ENCODE results near the gene TMEM221. TPM values are rescaled to one million over a fixed set of nuclear protein-coding genes. Genes with fewer than 3 reads are reported as not detected.

Gene TMEM221
- total RNA-seq, 1 donor from 2014 or later = 4.5 TPM

- TF ChIP-seq CTCF (IDR thresholded peaks at IDR 0.05; ENCODE audit: unreplicated experiment) = no peak
- H3K27ac Mint-ChIP-seq = no peak overlapping the region
- no peaks in the 10 kb centered on the region for H3K4me1 Mint-ChIP-seq (ENCODE audit: low read depth)
- H3K27me3 Mint-ChIP-seq = no peaks in the 10 kb centered on the region
- no peaks in the 10 kb centered on the region for H3K36me3 Mint-ChIP-seq (ENCODE audit: insufficient read depth)
- DNase-seq (ENCODE audit: low spot score, unreplicated experiment) = no peak
- no peak overlapping the region for H3K4me3 Mint-ChIP-seq (ENCODE audit: low read depth)
- H3K9me3 Mint-ChIP-seq (ENCODE audit: low read depth) = no peaks in the 10 kb centered on the region
These were observed 12.2 kb downstream of the TMEM221 start for GRCh38 chr19:17436094-17436873.

GRCh38 chr19:17435218-17435617 is 13.2 kb downstream of the TMEM221 start:
- Mint-ChIP-seq H3K27ac (no peak overlapping the region), H3K9me3 (ENCODE audit: low read depth) (no peaks in the 10 kb centered on the region), H3K4me3 (ENCODE audit: low read depth) (no peak overlapping the region), H3K36me3 (ENCODE audit: insufficient read depth) (no peaks in the 10 kb centered on the region), H3K27me3 (no peaks in the 10 kb centered on the region), H3K4me1 (ENCODE audit: low read depth) (no peaks in the 10 kb centered on the region)
- TF ChIP-seq CTCF (IDR thresholded peaks at IDR 0.05; ENCODE audit: unreplicated experiment) = no peak
- no peak for DNase-seq (ENCODE audit: low spot score, unreplicated experiment)

- no peaks in the 10 kb centered on the region for H3K36me3 Mint-ChIP-seq (ENCODE audit: insufficient read depth)
- no peaks in the 10 kb centered on the region for H3K9me3 Mint-ChIP-seq (ENCODE audit: low read depth)
- H3K4me1 Mint-ChIP-seq (ENCODE audit: low read depth) = no peaks in the 10 kb centered on the region
- no peak overlapping the region for H3K4me3 Mint-ChIP-seq (ENCODE audit: low read depth)
- no peak for DNase-seq (ENCODE audit: low spot score, unreplicated experiment)
- no peak overlapping the region for H3K27ac Mint-ChIP-seq
- TF ChIP-seq CTCF (IDR thresholded peaks at IDR 0.05; ENCODE audit: unreplicated experiment) = no peak
- H3K27me3 Mint-ChIP-seq = no peaks in the 10 kb centered on the region
These were observed 17.1 kb downstream of the TMEM221 start for GRCh38 chr19:17431417-17431816.

GRCh38 chr19:17429641-17430113 is 18.8 kb downstream of the TMEM221 start:
- no peaks in the 10 kb centered on the region for H3K36me3 Mint-ChIP-seq (ENCODE audit: insufficient read depth)
- no peaks in the 10 kb centered on the region for H3K4me1 Mint-ChIP-seq (ENCODE audit: low read depth)
- H3K27me3 Mint-ChIP-seq = no peaks in the 10 kb centered on the region
- no peaks in the 10 kb centered on the region for H3K9me3 Mint-ChIP-seq (ENCODE audit: low read depth)
- H3K4me3 Mint-ChIP-seq (ENCODE audit: low read depth) = no peak overlapping the region
- DNase-seq (ENCODE audit: low spot score, unreplicated experiment) = no peak
- H3K27ac Mint-ChIP-seq = no peak overlapping the region
- no peak for TF ChIP-seq CTCF (IDR thresholded peaks at IDR 0.05; ENCODE audit: unreplicated experiment)

- no peaks in the 10 kb centered on the region for H3K27me3 Mint-ChIP-seq
- TF ChIP-seq CTCF (IDR thresholded peaks at IDR 0.05; ENCODE audit: unreplicated experiment) = peak; percentile 57
- peak overlapping the region; percentile 31 for H3K4me3 Mint-ChIP-seq (ENCODE audit: low read depth)
- peaks cover 2% of the 10 kb centered on the region for H3K36me3 Mint-ChIP-seq (ENCODE audit: insufficient read depth)
- H3K4me1 Mint-ChIP-seq (ENCODE audit: low read depth) = no peaks in the 10 kb centered on the region
- DNase-seq (ENCODE audit: low spot score, unreplicated experiment) = peak; percentile 69
- peak overlapping the region; percentile 56 for H3K27ac Mint-ChIP-seq
- no peaks in the 10 kb centered on the region for H3K9me3 Mint-ChIP-seq (ENCODE audit: low read depth)
These were observed 23.6 kb downstream of the TMEM221 start for GRCh38 chr19:17424743-17425365.

Data from progenitor cell of endocrine pancreas (in vitro differentiated cells).